Activated naive CD4-positive, alpha-beta T cell (primary cell): Measurements from ENCODE around the gene ZMIZ1.

Experiments used
- DNase-seq, 4 experiments: peaks; one replicate each; lab custom pipeline; 2025; lab: John Stamatoyannopoulos, UW

The ZMIZ1 gene

DNA sequence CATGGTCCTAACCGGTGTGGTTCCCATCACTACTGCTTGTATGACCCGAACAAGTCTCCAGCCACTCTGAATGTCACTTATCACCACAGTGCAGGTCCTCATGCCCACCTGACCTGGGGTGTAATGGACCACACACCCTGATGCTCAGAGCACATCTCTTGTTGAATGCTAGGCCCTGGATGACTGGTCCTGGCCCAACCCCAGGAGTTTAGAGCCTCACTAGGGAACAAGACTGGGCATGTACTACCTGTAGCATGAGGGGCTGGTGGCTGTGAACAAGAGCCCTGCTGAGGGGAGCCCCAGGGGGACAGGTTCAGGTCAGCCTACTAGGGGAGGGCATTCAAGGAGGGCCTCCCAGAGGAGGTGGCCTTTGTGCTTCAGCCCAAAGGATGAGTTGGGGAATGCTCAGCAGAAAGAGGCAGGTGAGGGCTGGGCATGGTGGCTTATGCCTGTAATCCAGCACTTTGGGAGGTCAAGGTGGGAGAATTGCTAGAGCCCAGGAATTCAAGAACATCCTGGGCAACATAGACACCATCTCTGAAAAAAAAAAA, 31.2 kb downstream of the ZMIZ1 start:
- DNase-seq = no peak

DNA sequence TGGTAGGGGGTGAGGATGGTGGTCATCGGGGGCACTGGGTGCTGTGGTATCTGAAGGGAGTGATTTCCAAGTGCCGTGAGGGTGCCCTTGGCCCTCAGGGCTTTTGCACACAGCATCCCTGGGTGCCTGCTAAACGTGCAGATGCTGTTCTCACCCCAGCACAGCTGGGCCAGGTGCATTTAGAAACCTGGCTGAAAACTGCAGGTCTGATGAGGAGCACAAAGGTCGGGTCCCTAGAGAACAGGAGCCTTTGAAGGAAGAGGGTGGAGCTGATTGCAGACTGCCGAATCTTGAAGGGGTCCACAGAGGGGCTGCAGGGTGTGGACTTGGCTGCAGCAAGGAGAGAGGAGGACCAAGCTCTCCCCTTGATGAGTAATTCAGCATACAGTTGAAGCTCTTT, 32.0 kb downstream of the ZMIZ1 start:
- DNase-seq = no peak

DNA sequence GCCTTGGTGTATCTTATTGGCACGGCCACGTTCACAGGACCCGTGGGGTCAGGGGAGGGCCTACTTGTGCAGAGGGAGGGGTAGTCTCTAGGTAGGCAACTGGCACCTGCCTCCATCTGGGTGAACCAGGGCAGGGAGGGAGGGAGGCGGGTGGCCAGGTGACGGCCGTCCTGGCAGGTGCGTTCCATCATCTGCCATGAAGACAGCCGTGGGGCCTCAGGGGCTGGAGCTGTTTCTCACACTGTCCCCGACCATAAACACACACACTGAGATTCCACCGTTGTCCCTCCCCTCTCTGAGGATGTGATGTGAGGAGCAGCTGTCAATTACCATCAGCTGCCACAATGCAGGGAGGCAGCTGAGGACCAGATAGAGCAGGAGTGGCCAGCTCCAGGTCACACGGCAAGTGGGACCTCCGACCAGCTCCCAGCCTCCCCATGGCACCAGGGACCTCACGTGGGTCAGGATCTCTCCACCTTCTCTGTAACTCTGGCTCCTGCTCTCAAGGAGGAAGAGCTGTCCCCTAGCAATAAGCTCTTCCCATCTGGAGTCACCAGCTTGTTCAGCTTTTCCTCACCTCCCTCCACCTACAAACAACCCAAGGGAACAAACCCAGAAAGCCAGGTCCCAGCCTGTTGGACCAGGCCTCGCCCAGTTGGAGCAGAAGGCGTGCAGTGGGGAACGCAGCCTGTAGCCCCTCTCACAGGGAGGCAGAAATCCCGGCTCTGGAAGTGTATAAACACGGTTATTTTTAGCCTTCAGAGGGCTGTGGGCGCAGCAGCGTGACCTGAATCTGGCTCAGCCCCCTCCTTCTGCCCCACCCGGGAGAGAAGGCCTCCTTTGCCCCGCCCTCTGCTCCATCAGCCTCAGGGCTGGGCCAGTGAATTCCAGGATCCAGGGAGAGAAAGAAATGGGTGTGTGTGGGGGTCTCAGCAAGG, 33.1 kb downstream of the ZMIZ1 start:
- no peak for DNase-seq

DNA sequence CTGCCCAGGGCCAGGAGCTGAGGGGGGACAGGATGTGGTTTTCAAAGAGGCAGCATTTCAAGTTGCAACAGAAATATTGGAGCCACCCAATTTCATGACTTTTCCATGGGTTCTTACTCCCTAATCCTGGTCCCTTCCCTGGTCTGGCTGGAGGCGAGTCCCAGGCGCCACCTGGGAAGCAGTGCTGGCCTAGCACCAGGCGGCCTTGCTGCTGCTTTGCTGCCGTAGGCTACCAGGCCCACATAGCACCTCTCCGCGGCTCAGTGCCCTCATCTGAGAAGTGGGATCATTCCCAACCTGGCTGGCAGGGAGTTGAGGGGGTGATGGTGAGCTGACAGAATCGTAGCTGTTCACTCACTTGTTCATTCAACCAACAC, 33.7 kb downstream of the ZMIZ1 start:
- no peak for DNase-seq

DNA sequence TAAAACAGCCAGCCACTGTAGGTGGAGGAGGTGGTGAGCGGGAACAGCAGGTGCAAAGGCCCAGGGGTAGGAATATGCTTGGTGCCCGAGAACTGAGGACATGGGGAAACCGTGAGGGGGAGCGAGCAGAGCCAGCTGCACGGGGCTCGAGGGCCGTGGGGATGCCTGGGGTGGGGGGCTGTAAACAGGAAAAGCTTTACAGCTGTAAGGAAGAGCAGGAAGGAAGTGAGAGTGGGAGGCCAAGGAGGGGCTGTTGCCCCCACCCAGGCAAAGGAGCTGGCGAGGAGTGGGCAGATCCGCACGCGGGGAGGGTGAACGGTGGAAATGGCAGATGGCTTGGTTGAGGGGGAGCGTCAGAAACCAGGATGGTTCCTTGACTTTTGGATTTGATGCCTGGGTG, 34.4 kb downstream of the ZMIZ1 start:
- no peak for DNase-seq

DNA sequence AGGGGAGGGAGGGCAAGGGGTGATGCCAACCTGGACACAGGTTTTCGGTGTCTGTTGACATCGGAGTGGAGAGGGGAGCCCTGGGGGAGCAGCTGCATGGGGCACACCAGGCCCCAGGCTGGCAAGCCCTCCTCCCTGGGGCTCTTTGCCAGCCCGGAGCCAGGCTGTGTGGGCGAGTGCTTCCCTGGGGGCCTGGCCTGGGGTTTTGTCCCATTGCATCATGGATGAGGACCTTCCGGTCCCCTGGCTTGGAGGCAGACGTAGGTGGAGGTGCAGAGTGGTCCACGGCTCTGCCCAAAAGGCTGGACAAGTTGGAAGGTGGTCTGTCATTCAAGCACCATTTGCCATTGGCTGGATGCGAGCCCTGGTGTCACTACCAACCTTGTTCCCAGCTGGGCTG, 34.8 kb downstream of the ZMIZ1 start:
- no peak for DNase-seq

DNA sequence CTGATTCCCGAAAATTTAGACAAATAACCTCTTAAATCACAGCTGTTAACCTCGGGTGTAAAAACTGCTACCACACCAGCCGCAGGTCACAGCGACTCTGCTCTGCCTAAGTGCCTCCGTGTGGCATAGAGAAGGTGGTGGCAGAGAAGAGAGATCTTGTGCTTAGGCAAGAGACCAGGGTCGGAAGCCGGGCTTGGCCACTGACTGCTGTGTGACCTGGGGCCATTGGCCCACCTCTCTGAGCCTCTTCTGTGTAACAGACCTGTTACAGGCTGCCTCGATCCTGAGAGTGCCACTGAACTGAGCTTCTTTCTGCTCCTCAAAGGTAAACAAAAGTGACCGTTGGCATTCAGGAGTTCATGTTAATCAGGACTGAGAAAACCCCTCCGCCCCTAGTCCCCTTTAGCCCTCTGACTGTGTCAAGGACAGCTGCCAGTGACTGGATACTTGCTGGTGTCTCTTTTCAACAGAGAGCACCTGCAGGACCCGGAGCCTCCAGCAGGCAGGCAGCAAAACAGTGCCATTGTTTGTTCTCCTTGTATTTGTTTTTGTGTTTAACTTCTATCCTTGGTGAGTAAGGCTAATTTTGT, 36.5 kb downstream of the ZMIZ1 start:
- no peak for DNase-seq

DNA sequence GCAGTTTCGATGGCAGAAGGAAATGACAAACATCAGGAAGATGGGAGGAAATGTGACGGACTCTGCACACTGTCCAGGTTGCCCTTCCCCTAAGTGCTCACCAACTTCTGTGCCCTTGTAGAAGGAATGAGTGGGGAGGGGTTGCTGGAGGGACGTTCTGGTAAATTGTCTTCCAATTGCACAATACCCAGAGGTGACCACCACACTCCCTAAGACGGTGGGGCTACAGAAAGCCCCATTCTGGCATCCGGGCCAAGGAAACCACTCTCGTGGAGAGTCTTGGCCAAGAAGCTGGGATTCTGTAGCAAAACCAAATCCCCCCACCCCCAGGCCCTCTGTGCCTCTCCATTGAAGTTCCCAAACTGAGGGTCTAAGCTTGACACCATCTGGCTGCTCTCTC, 37.1 kb downstream of the ZMIZ1 start:
- DNase-seq = no peak

DNA sequence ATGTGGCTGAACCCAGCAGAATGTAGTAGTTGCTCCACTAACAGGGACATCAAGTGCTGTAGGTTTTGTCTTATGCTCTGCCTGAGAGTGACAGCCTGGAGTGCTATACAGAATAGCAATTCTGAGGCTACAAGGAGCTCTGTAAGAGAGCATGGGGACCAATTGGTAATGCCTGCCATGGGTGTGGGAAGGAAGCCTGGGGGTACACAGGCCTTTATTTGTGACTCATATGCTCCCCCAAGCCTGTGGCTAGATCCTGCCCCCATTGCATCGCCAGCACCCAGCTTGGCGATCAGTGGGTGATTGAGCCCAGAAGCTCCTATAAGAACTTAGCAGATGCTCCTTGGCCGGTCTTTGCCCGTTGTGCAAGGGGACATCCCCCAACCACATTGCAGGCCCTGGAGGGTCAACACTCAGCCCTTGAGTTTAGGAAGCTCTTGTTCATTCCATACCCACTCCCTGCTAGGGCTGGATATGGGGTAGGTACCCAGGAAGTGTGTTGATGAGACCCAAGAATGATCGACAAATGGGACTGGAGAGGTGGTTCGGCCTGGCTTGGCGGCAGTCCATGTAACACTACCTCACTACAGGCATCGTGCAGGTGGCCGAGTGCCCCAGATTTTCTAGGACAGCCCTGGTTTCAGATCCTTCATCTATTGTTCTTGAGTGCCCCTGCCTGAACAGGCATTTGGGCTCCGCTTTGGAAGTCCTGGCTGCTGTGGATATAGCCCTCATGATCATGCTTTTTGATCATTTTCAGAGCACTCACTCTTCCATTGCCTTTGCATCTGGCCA, 37.7 kb downstream of the ZMIZ1 start:
- DNase-seq = no peak

DNA sequence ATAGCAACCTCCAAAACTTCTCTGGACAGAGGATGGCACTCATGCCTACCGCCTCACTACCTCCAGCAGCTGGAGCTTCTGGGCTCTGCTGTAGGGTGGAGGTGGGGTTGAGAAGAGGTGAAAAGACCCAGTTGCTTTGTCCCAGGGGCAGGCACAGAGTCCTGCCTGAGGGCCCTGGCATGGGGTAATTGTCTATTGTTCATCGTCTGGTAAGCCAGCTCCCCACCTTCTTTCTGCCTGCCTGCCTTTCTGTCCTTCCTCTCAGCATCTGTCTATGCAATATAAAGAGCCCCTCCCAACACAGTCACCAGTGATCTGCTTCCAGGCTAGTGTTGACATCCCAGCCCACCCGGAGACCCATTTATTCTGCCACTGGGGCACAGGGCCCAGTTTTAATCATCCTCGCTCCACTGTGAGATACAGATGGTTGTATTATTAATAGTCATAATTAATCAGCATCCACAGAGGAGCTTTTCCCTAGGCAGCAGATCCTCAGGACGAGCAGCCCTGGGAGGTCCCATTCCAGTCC, 39.0 kb downstream of the ZMIZ1 start:
- no peak for DNase-seq

DNA sequence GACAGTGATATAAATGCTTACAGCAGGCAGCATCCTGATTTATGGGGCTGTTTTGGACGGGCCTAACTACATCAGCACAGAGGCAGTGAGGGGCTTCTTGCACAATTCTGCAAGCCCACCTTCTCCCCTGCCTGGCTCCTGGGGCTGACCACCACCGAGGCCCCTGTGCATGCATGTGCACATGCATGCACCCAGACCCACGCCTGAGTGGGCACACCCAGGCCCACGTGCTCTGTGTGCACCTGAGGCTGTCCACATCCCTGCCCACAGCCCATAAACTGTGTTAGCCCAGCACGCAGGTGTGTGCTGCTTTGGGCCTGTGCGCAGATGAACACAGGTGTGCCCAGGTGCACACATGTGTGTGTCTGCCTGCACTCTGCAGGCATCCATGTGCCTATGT, 40.0 kb downstream of the ZMIZ1 start:
- DNase-seq = no peak

DNA sequence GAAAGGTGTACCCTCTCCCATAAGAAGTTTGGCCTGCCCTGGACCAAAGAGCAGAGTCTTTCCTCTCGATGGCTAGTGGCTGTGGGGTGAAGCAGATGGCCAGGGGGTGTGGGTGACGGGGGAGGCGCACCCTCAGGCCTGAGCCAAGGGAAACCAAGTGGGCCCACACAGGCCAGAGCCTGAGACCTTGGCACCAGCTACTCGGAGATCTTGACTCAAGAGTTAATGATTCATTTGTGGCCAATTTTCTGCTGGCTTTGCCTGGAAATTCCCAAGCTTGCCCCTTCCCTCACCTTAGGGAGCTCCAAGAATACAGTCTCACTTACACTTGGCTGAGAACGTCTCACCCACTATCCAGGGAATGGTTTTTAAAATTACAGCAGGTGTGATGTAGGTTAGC, 42.7 kb downstream of the ZMIZ1 start:
- DNase-seq = no peak

DNA sequence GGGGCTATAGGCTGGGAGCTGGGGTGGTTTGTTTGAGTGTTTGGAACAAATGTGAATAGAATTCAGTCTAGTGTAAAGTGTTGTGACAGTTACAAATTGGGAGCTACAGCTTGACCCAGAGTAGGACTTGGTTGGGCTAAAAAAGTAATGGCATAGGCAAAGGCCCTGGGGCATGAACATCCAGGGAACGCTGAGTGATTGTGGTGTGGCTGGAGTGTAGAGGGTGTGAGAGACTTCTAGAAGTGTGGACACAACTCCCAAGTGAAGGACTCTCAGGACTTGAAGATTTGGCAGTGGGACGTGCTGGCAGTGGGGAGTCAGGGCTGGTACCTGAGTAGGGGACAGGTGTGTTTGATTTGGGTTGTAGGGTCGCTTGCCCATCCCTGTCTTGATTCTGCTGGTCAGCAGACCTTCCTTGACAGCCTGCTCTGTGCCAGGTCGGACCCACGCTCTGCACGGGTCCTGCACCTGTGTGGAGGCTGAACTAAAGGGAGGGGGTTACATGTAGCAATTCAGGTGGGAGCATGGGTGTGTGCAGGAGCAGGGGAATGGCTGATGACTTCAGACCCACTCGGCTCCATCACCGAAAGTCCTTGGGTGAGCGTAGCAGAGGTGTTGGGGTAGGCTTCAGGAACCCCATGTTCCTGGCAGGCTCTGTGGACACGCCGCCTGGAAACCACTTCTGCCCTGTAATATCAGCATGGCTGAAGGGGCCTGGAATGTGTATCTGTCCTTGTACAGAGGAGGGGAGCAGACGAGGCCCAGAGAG, 43.3 kb downstream of the ZMIZ1 start:
- no peak for DNase-seq

DNA sequence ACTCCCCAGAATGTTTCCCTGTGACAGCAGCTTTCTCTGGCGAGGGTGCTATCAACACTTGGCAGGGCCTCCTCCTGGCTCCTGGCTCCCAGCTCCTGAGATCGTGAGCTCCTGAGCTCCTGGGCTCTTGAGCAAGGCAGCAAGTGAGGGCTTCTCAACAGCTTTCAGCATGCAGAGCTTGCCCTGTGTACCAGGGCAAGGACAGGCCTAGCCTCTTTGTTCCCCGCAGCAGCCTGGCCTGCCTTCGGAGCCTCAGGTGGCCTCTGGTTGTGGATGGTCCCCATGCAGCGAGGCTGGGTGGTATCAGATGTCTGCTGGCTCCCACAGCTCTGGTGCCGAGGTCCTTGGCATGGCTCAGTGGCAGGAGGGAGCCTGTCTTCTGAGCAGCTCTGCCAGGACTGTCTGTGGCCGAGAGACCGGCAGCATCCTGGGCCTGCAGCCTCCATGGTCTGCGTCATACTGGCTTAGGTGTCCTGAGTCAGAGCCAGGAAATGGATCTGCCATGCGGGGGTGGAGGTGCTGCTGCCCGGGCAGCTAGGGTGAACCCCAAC, 44.2 kb downstream of the ZMIZ1 start:
- no peak for DNase-seq

DNA sequence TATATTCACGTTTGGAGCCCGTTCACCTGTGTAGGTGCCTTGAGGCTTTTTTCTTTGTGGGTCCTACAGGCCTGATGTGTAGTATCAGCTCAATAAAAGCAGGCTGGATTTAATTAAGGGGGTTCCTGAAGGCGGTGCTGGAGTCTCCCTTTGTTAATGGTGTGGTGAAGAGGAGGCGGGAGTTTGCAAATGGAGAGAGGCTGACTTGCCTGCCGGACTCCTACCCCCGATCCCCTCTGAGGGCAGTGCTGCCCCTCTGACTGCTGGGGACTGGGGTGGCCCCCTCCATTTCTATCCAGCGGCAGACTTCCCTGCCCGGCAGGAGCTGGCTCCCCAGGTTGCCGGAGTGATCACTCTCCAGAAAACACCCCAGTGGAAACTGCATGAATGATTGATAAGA, 45.1 kb downstream of the ZMIZ1 start:
- no peak for DNase-seq

DNA sequence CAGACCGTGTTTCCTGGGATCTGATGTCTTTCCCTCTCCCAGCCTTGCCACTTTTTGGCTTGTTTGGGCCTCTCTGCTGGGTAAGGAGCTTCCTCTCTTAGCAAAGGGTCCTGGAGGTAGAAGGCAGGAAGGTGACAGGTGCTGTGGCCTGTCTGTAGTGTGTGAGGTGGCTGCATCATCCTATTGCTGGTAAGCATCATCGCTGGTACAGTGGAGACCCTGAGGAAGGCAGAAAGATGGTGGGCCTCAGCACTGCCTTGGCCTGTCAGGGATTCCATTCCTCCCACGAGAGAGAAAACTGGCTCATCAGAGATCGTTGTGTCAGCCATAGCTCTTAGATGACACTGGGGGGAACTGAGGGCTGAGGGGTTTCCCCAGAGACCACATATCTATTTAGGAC, 46.5 kb downstream of the ZMIZ1 start:
- no peak for DNase-seq

DNA sequence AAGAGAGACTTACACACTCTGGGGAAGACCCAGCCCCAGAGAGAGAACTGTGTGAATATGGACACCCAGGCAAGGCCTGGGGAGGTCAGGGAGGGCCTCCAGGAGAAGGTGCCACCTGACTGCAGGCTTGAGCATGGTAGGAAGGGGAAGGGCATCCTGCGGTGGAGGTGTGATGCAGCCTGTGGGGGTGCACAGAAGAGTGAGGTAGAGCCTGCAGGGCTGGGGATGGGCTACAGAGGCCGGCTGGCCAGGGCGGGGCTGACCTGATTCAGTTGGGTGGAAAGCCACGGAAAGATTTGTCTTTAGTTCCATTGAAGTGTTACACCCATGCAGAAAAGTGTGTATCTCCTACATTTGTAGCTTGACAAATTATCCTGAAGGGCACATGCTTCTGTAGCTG, 47.6 kb downstream of the ZMIZ1 start:
- DNase-seq = no peak

DNA sequence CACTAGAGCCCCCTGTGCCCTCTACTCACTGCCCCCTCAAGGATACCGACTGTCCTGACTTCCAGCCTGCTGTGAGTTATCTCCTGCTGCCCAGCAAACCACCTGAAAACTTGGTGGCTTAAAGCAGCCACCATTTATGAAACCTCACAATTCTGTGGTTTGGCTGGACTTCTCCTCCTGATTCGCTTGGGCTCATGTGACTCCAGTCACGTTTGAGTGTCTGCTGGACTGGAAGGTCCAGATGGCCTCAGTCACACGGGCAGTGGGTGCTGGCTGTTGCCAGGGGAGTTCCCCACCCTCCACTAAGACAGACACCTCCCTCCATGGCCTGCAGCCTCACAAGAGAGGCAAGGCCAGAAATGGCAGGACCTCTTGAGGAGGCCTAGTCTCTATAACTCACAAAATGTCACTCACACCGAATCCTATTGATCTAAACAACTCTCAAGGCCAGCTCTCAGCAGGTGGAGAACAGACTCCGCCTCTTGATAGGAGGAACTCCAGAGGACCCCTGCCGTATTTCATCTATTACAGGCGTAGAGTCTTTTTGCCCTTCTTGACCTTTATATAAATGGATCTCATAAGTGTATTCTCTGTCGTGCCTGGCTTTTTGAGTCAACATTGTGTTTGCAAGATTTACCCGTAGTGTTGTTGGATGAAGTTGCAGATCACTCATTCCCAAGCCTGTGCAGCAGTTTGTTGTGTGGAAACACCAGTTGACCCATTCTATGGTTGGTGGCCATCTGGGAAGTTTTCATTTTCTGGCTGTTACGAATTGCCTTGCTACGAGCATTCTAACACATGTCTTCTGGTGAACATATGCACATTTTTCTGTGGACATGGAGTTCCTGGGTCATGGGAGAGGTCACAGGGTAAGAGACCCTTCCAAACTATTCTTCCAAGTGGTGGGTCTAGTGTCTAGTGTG, 48.3 kb downstream of the ZMIZ1 start:
- DNase-seq = no peak

DNA sequence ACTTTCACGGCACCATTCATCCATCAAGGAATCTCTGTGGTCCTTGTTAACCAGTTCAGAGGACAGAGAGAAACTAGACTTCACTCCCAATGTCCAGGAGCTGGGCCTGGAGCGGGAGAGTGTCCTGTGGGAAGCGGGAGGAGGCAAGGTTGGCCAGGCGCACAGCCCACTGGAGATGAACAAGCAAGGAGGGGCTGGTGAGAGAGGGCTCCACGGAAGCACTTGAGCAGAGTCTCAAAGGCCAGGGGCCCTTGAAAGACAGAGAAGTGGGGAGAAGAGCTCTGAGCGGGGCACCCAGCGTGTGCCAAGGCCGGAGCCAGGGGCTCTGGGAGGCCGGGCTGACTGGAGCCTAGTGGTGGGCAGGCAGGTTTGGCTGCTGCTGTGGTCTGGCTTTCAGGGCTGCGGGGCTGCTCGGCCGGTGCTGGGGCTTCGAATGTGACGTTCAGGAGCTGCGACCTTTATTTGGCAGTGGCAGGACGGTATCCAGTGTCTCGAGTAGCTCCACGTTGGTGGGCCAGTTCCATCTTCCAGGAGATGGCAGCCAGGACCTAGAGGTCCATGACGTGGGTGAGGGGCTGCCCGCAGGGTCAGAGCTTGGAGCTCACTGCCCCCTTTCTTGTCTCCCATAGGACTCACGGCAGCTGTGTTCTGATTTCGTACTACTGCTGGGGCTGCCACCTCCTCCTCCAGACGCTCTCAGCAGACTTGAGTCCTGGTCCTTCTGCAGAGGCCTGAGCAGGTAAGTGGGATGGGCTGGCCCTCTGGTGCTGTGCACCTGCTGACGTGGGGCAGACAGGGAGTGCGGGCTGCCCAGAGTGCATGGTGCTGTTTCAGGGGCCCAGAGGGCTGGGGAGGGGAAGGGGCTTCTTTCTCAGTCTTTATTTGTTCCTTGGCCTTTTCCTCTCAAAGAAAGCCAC, 49.8 kb downstream of the ZMIZ1 start:
- DNase-seq = no peak
